SHP77 treated with DMSO at 0.1 percent for 48 hours (cell line): ENCODE measurements around the gene CRACDL.

Experiments
- DNase-seq: peaks from one replicate; lab custom pipeline; 2025; lab: John Stamatoyannopoulos, UW

CRACDL gene

DNA sequence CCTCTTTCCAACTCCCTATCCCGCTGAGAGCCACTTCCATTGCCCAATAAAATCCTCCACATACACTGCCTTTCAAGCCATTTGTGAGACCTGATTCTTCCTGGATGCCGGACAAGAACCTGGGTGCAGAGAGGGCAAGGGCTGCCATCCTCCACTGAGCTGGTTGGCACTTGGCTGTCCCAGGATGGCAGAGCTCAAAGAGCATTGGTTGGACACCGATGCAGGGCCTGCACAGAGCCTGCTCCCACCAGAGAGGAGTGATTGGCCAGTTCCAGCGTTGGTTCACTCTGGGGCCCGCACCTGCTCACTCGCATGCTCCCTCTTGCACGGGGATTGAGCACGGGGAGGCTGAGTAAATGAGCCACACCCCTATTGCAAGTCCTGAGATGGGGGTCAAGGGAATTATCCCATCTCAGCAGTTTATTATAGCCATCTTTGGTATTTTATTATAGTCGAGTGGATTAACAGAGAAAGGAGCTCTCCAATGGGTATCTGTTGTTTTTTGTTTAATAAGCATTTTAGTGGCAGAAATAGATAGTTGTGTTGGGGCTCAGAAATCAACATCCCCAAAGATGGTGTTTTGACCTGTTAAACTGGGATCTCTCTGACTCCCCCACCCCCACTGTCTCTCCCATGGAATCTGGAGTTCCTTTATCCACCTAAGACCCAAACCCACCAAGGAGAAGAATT, 185.3 kb downstream of the CRACDL start:
- DNase-seq = no peak

DNA sequence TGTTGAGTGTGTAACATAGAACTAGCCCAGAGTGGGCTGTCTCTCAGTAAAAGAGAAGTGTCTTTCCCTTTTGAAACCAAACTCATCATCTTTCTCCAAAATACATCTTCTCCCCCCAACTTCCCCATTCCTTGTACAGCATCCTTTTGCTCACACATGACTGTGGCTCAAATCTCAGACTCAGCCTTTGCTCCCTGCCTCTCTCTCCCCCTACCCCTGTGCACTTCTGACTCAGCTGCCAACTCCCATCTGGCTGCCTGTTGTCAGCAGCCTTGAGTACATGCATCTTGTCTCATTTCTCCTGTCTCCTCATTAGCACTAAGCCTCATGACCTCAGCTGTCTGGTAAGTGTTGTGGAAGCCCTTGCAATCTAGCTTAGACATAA, 187.0 kb downstream of the CRACDL start:
- no peak for DNase-seq

DNA sequence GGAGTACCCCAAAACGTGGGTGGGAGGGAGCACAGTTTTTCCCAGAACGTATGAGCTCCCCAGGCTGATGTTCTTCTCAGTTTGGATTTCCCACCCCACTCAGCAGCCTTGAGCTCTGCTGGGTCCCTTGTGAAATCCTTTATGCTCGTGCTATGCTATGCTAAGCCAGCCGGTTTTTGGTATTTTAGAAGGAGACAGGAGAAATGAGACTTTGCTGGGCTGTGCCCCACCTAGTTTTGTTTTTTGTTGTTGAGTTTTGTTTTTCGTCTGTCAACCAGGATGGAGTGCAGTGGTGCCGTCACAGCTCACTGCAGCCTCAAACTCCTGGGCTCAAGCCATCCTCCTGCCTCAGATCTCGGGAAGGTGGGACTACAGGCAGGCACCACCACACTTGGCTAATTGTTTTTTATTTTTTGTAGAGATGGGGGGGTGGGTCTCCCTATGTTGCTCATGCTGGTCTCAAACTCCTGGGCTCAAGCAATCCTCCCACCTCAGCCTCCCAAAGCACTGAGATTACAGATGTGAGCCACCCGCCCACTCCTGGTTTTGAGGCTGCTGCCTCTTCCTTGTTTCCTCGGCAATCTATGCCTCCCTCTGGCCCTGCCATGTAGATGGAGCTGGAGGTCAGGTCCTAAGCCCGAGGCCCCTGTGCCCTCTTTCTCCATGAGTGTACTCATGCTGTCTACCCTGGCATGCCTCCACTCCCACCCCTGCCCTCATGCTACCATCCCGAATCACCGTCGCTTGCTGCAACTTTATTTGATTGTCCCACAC, 187.5 kb downstream of the CRACDL start:
- DNase-seq = no peak

DNA sequence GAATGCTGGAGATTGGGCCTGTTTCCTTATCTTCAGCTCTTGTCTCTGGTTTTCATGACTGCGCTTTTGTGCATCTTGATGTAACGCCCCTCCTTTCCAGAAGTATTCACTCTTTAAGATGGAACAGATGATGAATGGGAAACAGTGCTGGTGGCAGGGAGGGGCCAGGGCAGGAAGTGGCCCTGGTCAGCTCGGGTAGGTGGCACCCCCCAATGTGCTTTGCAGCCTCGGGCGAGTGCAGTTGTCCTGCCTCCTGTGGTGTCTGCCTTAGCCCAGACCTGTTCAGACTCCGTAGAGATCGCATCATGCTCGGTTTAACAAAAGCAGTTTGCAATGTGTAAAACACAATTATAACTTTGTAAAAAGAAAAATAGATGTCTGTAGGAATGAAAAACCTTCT, 188.1 kb downstream of the CRACDL start:
- DNase-seq = no peak

DNA sequence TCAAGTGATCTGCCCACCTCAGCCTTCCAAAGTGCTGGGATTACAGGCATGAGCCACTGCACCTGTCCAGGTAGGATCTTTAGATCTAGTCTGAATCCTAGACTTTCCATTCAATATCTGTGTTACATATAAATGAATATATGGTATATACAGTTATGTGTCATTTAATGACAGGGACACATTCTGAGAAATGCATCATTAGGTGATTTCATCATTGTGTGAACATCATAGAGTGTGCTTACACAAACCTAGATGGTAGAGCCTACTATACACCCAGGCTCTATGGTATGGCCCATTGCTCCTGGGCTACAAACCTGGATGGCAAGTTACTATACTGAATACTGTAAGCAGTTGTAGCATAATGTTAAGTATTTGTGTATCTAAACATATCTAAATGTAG, 189.6 kb downstream of the CRACDL start:
- DNase-seq = no peak

DNA sequence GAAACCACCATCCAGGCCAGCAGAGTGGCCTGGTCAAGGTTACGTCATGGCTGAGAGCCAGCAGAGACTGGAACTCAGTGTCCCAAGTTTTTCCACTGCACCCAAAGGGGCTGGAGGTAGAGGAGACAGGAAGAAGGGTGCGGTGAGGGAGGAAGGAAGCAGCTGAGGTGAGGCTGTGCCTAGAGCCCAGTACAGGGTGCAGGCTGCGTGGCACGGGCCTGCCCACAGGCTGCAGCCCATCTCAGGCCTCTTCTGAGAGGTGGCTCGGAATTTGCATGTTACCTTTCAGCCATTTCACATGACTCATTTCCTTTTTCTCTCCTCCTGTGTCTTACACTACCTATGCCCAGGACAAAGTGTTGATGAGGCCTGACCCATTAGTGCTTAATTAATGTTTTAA, 191.4 kb downstream of the CRACDL start:
- no peak for DNase-seq
